B cell (primary cell): Measurements from ENCODE around the gene CACNA1A. TPM values are rescaled to one million over a fixed set of nuclear protein-coding genes. Genes with fewer than 3 reads are reported as not detected.

Experiments used
- ATAC-seq: fragments of 200-7000 bp; cut with Tn5 transposase; one replicate; pipeline ENCODE4 v1.10.0; 2021; ENCODE audit warnings: low read depth, mild to moderate bottlenecking, moderate number of reproducible peaks, moderate library complexity
- CTCF ChIA-PET: fragments of 350-600 bp; sonication (Branson Sonifier 250); formaldehyde crosslinking; loops from one replicate; lab custom pipeline; 2021; ENCODE audit warnings: antibody characterized with exemption, inconsistent platforms; lab: Charles Lee
- POLR2A ChIA-PET: fragments of 350-600 bp; sonication (Branson Sonifier 250); formaldehyde crosslinking; loops from one replicate; lab custom pipeline; 2021; ENCODE audit warnings: antibody characterized with exemption; lab: Charles Lee
- DNase-seq: peaks from one replicate; pipeline ENCODE4 v3.0.0; 2013
- H2AFZ ChIP-seq: 2 replicates; pipeline ENCODE4 v1.6.1; 2012; ENCODE audit warnings: mild to moderate bottlenecking, low read depth, low read length; ENCODE audit not compliant: insufficient read depth, poor library complexity, severe bottlenecking
- H3K27ac ChIP-seq, 2 donors: 1 replicate in 1 of 2; 2 replicates in 1 of 2; pipeline ENCODE4 v1.5.1; 2012 to 2013; ENCODE audit warnings: low read length in 2 of 2, mild to moderate bottlenecking in 2 of 2, moderate library complexity in 1 of 2
- H3K27me3 ChIP-seq, 4 experiments: fragments of 200-600 bp in 1 of 4; sonication (generic) in 1 of 4; replicated peaks in 1 of 4; 1 replicate in 2 of 4; 2 replicates in 2 of 4; pipeline versions ENCODE4 v1.6.1 to v1.7.0; 2013 to 2016; ENCODE audit warnings: low read length in 3 of 4, mild to moderate bottlenecking in 2 of 4, mixed read lengths in 1 of 4, moderate library complexity in 1 of 4; ENCODE audit not compliant: insufficient read depth in 4 of 4, control insufficient read depth in 3 of 4; ENCODE audit errors: control extremely low read depth in 1 of 4
- H3K36me3 ChIP-seq, 2 experiments: replicated peaks in 1 of 2; 1 replicate in 1 of 2; 2 replicates in 1 of 2; pipeline versions ENCODE4 v1.6.1 to v1.7.1; 2013; ENCODE audit warnings: low read length in 1 of 2; ENCODE audit not compliant: insufficient read depth in 2 of 2, control insufficient read depth in 1 of 2; ENCODE audit errors: control extremely low read depth in 1 of 2, extremely low read depth in 1 of 2
- H3K4me1 ChIP-seq, 2 donors: fragments of 200-600 bp in 1 of 2; sonication (generic) in 1 of 2; 1 replicate in 1 of 2; 2 replicates in 1 of 2; pipeline versions ENCODE4 v1.5.1 to v1.6.1; 2013 to 2017; ENCODE audit warnings: low read length in 2 of 2; ENCODE audit not compliant: control insufficient read depth in 2 of 2, insufficient read depth in 2 of 2
- H3K4me2 ChIP-seq: replicated peaks from 2 replicates; pipeline ENCODE3; 2012; ENCODE audit warnings: mild to moderate bottlenecking, low read depth, low read length; ENCODE audit not compliant: poor library complexity, severe bottlenecking
- H3K4me3 ChIP-seq, 5 experiments: fragments of 200-600 bp in 1 of 5; sonication (generic) in 1 of 5; 1 replicate in 3 of 5; 2 replicates in 2 of 5; pipeline versions ENCODE4 v1.5.1 to v1.7.0; 2011 to 2016; ENCODE audit warnings: low read length in 4 of 5, mild to moderate bottlenecking in 4 of 5, low read depth in 2 of 5, control low read depth in 1 of 5, moderate library complexity in 1 of 5; ENCODE audit not compliant: insufficient read depth in 1 of 5; ENCODE audit errors: control extremely low read depth in 1 of 5, extremely low read depth in 1 of 5
- H3K79me2 ChIP-seq: fragments of 200-600 bp; sonication (generic); one replicate; pipeline ENCODE4 v1.6.0; 2016; ENCODE audit warnings: low read length; ENCODE audit not compliant: control insufficient read depth, insufficient read depth
- H3K9ac ChIP-seq: fragments of 200-600 bp; sonication (generic); 2 replicates; pipeline ENCODE4 v1.6.1; 2017; ENCODE audit warnings: mild to moderate bottlenecking, low read length, moderate library complexity
- H3K9me3 ChIP-seq, 3 donors: one replicate each; pipeline versions ENCODE4 v1.6.1 to v1.7.1; 2013; ENCODE audit warnings: low read length in 2 of 3; ENCODE audit not compliant: control insufficient read depth in 2 of 3, insufficient read depth in 1 of 3; ENCODE audit errors: control extremely low read depth in 1 of 3
- H4K20me1 ChIP-seq: 2 replicates; pipeline ENCODE4 v1.6.0; 2012; ENCODE audit warnings: mild to moderate bottlenecking, low read length; ENCODE audit not compliant: insufficient read depth, control insufficient read depth, poor library complexity, severe bottlenecking
- H3K27ac Mint-ChIP-seq: one replicate; pipeline ENCODE4 v1.8.0; 2021; ENCODE audit warnings: mixed read lengths
- H3K27me3 Mint-ChIP-seq: one replicate; pipeline ENCODE4 v1.8.0; 2021; ENCODE audit warnings: mixed read lengths
- H3K4me1 Mint-ChIP-seq: one replicate; pipeline ENCODE4 v1.8.0; 2021; ENCODE audit warnings: mixed read lengths
- H3K4me3 Mint-ChIP-seq: one replicate; pipeline ENCODE4 v1.8.0; 2021; ENCODE audit warnings: mixed read lengths
- H3K9me3 Mint-ChIP-seq: one replicate; pipeline ENCODE4 v1.8.0; 2022; ENCODE audit warnings: mixed read lengths; ENCODE audit not compliant: insufficient read depth
- CTCF ChIP-seq: fragments of 200-600 bp; IDR thresholded peaks from one replicate; pipeline ENCODE4 v1.8.0; 2022; ENCODE audit warnings: antibody characterized with exemption, mild to moderate bottlenecking
- EZH2 ChIP-seq: IDR thresholded peaks from 2 replicates; pipeline ENCODE4 v1.6.1; 2012; ENCODE audit warnings: borderline replicate concordance, low read depth, mild to moderate bottlenecking, moderate library complexity, low read length; ENCODE audit not compliant: insufficient read depth, poor library complexity, severe bottlenecking
- WGBS: methylation state at CpG from one replicate; pipeline ENCODE4 v1.1.5; 2013; ENCODE audit warnings: missing lambda C conversion rate; ENCODE audit not compliant: insufficient coverage; 5-methylcytosine and 5-hydroxymethylcytosine counted together
- intact Hi-C: fragments of 100-400 bp; cut with micrococcal nuclease; formaldehyde crosslinking; loops from one replicate; pipeline ENCODE4 v1.10.0; 2022
- polyA plus RNA-seq: library from polyadenylated mRNA; depleted of rRNA; stranded (reverse); fragments of >200 nt; gene quantifications from 2 replicates; pipeline ENCODE4 v1.2.3, GENCODE V29; 2012
- total RNA-seq, 2 donors: library from RNA; stranded (reverse); fragments of 120-200 nt in 1 of 2; gene quantifications; 1 replicate in 1 of 2; 2 replicates in 1 of 2; pipeline versions ENCODE4 v1.2.3 to v1.2.4, GENCODE V29; 2013 to 2022

Gene CACNA1A
- total and polyA plus RNA-seq, 2 donors (not counting 1 experiment from before 2014, with no cell fraction given): 1.2 to 1.3 TPM

GRCh38 chr19:13270514-13271105 is 235.7 kb downstream of the CACNA1A start:
- Mint-ChIP-seq H3K4me1 (no peaks in the 10 kb centered on the region), H3K27ac (no peak overlapping the region), H3K4me3 (no peak overlapping the region), H3K9me3 (no peaks in the 10 kb centered on the region), H3K27me3 (no peaks in the 10 kb centered on the region)
- ATAC-seq: no peak
- Histone ChIP-seq H4K20me1 (no peaks in the 10 kb centered on the region), H3K79me2 (no peaks in the 10 kb centered on the region), H2AFZ (no peak overlapping the region), H3K36me3 (no peaks in the 10 kb centered on the region), H3K4me2 (no peak overlapping the region), H3K27ac (no peak overlapping the region), H3K9me3 (peaks cover 0 to 33% (median 4%) of the 10 kb centered on the region in 3 donors), H3K4me3 (no peak overlapping the region), H3K4me1 (no peaks in the 10 kb centered on the region), H3K9ac (no peak overlapping the region), H3K27me3 (no peaks in the 10 kb centered on the region)
- WGBS: 100% methylated on average over 4 of the region's 5 CpGs
- intact Hi-C loops: loop anchor here (10.0 kb wide), 1 partner anchor 824 kb away; the partner anchor contains the start of gene SAMD1
- no peak for DNase-seq
- POLR2A ChIA-PET: interaction anchor here (0.7 kb wide), 2 partner anchors 51 to 60 kb away, joined by 3 to 5 read pairs; no protein-coding TSS in a partner anchor
- CTCF ChIA-PET: interaction anchor here (0.9 to 1.9 kb wide), 4 partner anchors 8 to 319 kb away, joined by 3 to 10 read pairs (median 4); no protein-coding TSS in a partner anchor
- TF ChIP-seq CTCF (no peak), EZH2 (no peak)

GRCh38 chr19:13269348-13269747 is 236.9 kb downstream of the CACNA1A start:
- Mint-ChIP-seq H3K27me3 (peaks cover 3% of the 10 kb centered on the region), H3K4me1 (no peaks in the 10 kb centered on the region), H3K4me3 (no peak overlapping the region), H3K27ac (no peak overlapping the region), H3K9me3 (no peaks in the 10 kb centered on the region)
- WGBS: 100% methylated on average over 6 of the region's 10 CpGs
- Histone ChIP-seq H3K27me3 (peaks cover 0 to under 1% (median 0%) of the 10 kb centered on the region in 4 experiments), H3K79me2 (no peaks in the 10 kb centered on the region), H3K9ac (no peak overlapping the region), H3K4me2 (no peak overlapping the region), H3K36me3 (no peaks in the 10 kb centered on the region), H3K9me3 (peaks cover 0 to 21% (median 4%) of the 10 kb centered on the region in 3 donors), H4K20me1 (no peaks in the 10 kb centered on the region), H3K4me3 (no peak overlapping the region), H3K4me1 (no peaks in the 10 kb centered on the region), H3K27ac (no peak overlapping the region), H2AFZ (no peak overlapping the region)
- CTCF ChIA-PET: interaction anchor here (0.7 kb wide), 1 partner anchor 15 kb away, joined by 3 read pairs; no protein-coding TSS in a partner anchor
- TF ChIP-seq EZH2 (no peak), CTCF (no peak)
- ATAC-seq (no peak), DNase-seq (no peak)
- POLR2A ChIA-PET: no interaction called here
- intact Hi-C loops: no loop called here
